Lower lobe of right lung (tissue), 2 donors: ENCODE results near the gene ACTR1B. TPM values are rescaled to one million over a fixed set of nuclear protein-coding genes. Genes with fewer than 3 reads are reported as not detected.

Experiments used
- ATAC-seq, 2 donors: fragments of 200-7000 bp; cut with Tn5 transposase; one replicate each; pipeline ENCODE4 v1.9.1; 2020 to 2022; ENCODE audit warnings: mild to moderate bottlenecking in 2 of 2, moderate library complexity in 2 of 2
- DNase-seq: peaks from one replicate; pipeline ENCODE4 v3.0.0-alpha.2; 2020
- H3K27ac ChIP-seq: fragments of 200-600 bp; one replicate; pipeline ENCODE4 v1.8.0; 2022
- H3K27me3 ChIP-seq: fragments of 200-600 bp; one replicate; pipeline ENCODE4 v1.8.0; 2022; ENCODE audit warnings: low read depth
- H3K36me3 ChIP-seq: fragments of 200-600 bp; one replicate; pipeline ENCODE4 v1.8.0; 2022; ENCODE audit warnings: mild to moderate bottlenecking
- H3K4me1 ChIP-seq: fragments of 200-600 bp; one replicate; pipeline ENCODE4 v1.8.0; 2022
- H3K4me3 ChIP-seq: fragments of 200-600 bp; one replicate; pipeline ENCODE4 v1.8.0; 2022; ENCODE audit warnings: mild to moderate bottlenecking
- H3K9me3 ChIP-seq: fragments of 200-600 bp; one replicate; pipeline ENCODE4 v1.8.0; 2022
- intact Hi-C: fragments of 100-400 bp; cut with DNase I; formaldehyde crosslinking; loops from one replicate; pipeline ENCODE4 v1.11.0; 2022
- total RNA-seq: library from RNA; stranded (reverse); fragmentation: NEBNext Ultra II Directional; extraction: Animal tissue kit (Norgen Biotek cat#: 25700); gene quantifications from one replicate; pipeline ENCODE4 v1.2.1, GENCODE V29; 2021
- TF ChIP-seq, protein P1 (sequence below): fragments of 200-600 bp; IDR thresholded peaks from one replicate; pipeline ENCODE4 v1.8.0; 2022; ENCODE audit warnings: antibody characterized with exemption, mild to moderate bottlenecking
- donor health status: DM: no; HTN: yes; CAD: no; lungs with severe emphysema.

ACTR1B gene
- total RNA-seq, 1 donor from 2014 or later: 56.0 TPM

DNA sequence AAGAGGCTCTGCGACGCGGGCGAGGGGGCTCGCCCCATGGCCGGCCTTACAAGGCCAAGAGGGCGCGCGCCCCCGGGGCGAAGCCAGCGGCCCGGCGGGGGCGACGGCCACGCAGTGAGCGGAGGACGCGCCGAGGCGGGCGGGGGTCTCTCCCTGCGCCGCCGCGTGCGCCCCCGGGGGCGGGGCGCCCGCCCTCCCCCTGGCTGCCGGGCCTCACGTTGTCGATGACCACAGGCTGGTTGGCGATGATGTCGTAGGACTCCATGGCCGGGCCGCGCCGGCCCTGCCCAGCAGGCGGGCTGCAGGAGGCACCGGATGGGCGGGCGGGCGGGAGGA is 250 bp downstream of the ACTR1B start:
- Histone ChIP-seq H3K4me3 (peak overlapping the region; percentile 79), H3K9me3 (no peaks in the 10 kb centered on the region), H3K4me1 (peaks cover 33% of the 10 kb centered on the region), H3K36me3 (peaks cover 18% of the 10 kb centered on the region), H3K27me3 (no peaks in the 10 kb centered on the region), H3K27ac (peak overlapping the region; percentile 93)
- TF ChIP-seq, protein P1, sequence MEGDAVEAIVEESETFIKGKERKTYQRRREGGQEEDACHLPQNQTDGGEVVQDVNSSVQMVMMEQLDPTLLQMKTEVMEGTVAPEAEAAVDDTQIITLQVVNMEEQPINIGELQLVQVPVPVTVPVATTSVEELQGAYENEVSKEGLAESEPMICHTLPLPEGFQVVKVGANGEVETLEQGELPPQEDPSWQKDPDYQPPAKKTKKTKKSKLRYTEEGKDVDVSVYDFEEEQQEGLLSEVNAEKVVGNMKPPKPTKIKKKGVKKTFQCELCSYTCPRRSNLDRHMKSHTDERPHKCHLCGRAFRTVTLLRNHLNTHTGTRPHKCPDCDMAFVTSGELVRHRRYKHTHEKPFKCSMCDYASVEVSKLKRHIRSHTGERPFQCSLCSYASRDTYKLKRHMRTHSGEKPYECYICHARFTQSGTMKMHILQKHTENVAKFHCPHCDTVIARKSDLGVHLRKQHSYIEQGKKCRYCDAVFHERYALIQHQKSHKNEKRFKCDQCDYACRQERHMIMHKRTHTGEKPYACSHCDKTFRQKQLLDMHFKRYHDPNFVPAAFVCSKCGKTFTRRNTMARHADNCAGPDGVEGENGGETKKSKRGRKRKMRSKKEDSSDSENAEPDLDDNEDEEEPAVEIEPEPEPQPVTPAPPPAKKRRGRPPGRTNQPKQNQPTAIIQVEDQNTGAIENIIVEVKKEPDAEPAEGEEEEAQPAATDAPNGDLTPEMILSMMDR: no peak
- no peak for DNase-seq
- ATAC-seq: no peak
- intact Hi-C loops: no loop called here

DNA sequence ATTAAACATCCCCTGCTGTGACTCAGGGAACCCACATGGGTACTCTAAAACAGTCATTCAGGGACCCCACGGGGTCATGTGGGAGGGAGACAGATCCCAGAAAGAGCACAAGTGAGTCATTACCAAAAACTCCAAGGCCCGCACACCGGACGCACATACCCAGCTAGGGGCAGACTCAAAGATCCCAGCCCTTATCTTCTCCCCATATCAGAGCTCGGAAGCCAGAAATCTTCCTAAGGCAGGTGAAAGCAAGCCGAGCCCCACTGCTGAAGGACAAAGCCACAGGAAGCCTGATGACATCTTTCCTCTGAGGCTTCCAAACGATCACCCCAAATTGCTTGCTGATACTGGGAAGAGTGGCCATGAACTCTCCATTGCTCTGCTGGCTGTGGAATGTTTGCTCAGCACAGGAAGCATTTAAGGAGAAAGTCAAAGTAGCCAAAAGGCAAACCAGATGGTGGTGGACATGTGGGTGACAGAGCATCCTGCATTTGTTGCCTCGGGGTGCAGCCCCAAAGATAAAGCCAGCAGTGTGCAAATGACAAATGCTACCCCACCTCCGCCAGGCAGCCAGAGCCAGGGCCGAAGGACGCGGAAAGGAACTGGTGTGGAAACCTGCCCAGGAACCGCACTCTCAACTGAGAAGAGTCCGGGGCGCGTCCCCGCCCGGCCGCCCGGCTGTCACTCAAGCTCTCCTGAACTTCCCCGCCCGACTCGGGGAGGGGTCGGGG is 784 bp downstream of the ACTR1B start:
- H3K4me3 ChIP-seq: peak overlapping the region; percentile 79
- H3K36me3 ChIP-seq: peaks cover 24% of the 10 kb centered on the region
- no peaks in the 10 kb centered on the region for H3K9me3 ChIP-seq
- H3K4me1 ChIP-seq: peaks cover 33% of the 10 kb centered on the region
- ATAC-seq: peak; percentile 71 to 72
- intact Hi-C loops: no loop called here
- TF ChIP-seq, protein P1: no peak
- peak overlapping the region; percentile 93 for H3K27ac ChIP-seq
- H3K27me3 ChIP-seq: no peaks in the 10 kb centered on the region
- DNase-seq: peak; percentile 89

DNA sequence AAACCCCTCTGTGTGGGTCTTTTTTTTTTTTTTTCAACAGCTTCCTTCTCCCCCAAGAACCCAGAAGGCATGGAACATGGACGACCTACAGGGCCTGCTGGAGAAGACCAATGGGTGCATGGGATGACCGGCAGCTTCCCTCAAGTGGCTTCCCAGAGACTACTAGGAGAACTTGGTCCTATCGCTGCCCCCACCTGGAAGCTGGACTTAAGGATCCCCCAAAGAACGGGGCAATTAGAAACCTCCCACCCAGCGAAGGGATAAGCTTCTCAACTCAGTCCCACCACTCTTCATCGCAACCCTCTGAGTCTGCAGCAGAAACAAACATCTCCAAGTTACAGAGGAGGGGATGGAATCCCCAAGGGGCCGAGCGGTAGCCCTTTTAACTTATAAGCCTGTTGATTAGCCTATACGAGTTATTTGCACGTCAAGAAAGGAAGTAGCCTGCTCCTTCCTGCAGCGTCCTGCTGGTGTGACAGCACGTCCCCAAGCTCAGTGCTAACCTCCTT is 1.4 kb downstream of the ACTR1B start:
- no peak for ATAC-seq
- DNase-seq: no peak
- H3K4me1 ChIP-seq: peaks cover 33% of the 10 kb centered on the region
- TF ChIP-seq, protein P1: no peak
- H3K27ac ChIP-seq: peak overlapping the region; percentile 93
- peaks cover 30% of the 10 kb centered on the region for H3K36me3 ChIP-seq
- H3K4me3 ChIP-seq: peak overlapping the region; percentile 79
- no peaks in the 10 kb centered on the region for H3K27me3 ChIP-seq
- no peaks in the 10 kb centered on the region for H3K9me3 ChIP-seq
- intact Hi-C loops: no loop called here

DNA sequence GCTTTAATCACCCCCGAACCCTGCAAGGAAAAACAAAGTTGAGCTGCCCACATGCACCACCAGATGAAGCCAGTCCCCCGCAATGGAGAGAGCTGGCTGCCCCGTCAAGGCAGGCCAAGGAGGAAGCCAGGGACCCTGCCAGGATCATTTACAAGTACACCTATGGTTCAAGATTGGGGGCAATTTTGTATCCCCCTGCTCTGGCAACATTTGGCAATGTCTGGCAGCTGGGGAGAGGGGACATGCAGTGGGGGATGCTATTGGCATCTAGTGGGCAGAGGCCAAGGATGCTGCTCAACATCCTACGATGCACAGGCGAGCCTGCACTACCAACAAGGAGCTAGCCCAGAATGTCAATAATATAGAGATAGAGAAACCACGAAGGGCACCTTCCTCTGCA is 1.9 kb downstream of the ACTR1B start:
- peaks cover 33% of the 10 kb centered on the region for H3K4me1 ChIP-seq
- TF ChIP-seq, protein P1: no peak
- H3K9me3 ChIP-seq: no peaks in the 10 kb centered on the region
- peaks cover 35% of the 10 kb centered on the region for H3K36me3 ChIP-seq
- no peaks in the 10 kb centered on the region for H3K27me3 ChIP-seq
- ATAC-seq (no peak), DNase-seq (no peak)
- H3K27ac ChIP-seq: no peak overlapping the region
- intact Hi-C loops: no loop called here
- H3K4me3 ChIP-seq: peak overlapping the region; percentile 79

DNA sequence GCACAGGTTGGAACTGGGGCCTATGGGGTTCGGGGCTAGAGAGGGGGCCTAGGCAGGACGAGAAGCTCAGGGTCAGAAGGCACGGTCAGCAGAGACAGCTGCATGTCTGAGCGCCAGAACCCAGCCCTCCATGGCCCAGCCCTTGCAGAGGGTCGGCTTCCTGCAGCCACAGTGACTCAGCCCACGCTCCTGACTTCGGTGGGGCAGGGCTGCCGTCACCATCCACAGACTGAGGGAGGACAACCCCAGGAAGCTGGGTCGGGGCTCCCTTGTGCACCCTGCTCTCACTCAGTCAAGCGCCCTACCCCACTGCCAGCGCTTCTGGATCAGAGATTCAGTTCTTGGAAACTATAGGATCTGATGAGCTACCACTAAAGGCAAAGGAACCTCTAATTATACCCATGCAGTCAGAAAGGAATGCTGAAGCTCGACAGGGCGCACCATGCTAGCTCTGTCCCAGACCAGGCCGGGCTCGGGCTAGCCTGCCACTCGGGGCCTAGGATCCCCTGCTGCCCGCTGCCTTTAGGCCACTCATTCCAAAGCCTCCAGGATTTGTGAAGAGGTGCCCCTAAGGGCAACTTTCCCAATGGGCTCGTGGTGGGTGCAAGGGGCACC is 3.0 kb downstream of the ACTR1B start:
- intact Hi-C loops: no loop called here
- TF ChIP-seq, protein P1: no peak
- Histone ChIP-seq H3K9me3 (no peaks in the 10 kb centered on the region), H3K36me3 (peaks cover 46% of the 10 kb centered on the region), H3K4me1 (peaks cover 33% of the 10 kb centered on the region), H3K4me3 (no peak overlapping the region), H3K27ac (no peak overlapping the region), H3K27me3 (no peaks in the 10 kb centered on the region)
- ATAC-seq (no peak), DNase-seq (no peak)
